AG04450 (cell line): ENCODE data around the gene ADAMTS19. TPM values are rescaled to one million over a fixed set of nuclear protein-coding genes. Genes with fewer than 3 reads are reported as not detected.

Source experiments
- CTCF ChIA-PET: fragments of 300-600, 350-600 bp; formaldehyde crosslinking; extraction: SDS; loops from one replicate; lab custom pipeline; 2022; ENCODE audit warnings: antibody characterized with exemption, inconsistent platforms; lab: Charles Lee
- POLR2A ChIA-PET: fragments of 350-600 bp; formaldehyde crosslinking; extraction: SDS; loops from one replicate; lab custom pipeline; 2021; ENCODE audit warnings: antibody characterized with exemption, inconsistent platforms; lab: Yijun Ruan, JAX
- DNase-seq: peaks from one replicate; pipeline ENCODE4 v3.0.0-alpha.2; 2011; ENCODE audit warnings: low read depth, low spot score
- H3K27ac ChIP-seq: one replicate; pipeline ENCODE4 v1.5.1; 2012; ENCODE audit warnings: low read depth, low read length, control low read depth
- H3K27me3 ChIP-seq: one replicate; pipeline ENCODE4 v1.6.0; 2012; ENCODE audit warnings: low read length; ENCODE audit not compliant: control insufficient read depth, insufficient read depth
- H3K4me3 ChIP-seq: 2 replicates; pipeline ENCODE4 v1.5.1; 2011; ENCODE audit warnings: mild to moderate bottlenecking, low read depth, low read length, control low read depth
- H3K9me3 ChIP-seq: 2 replicates; pipeline ENCODE4 v1.5.1; 2012; ENCODE audit warnings: low read length; ENCODE audit not compliant: control insufficient read depth, insufficient read depth
- polyA plus RNA-seq: library from polyadenylated mRNA; depleted of rRNA; stranded (reverse); fragments of >200 nt; gene quantifications from 2 replicates; pipeline ENCODE4 v1.2.3, GENCODE V29; 2011
- TF ChIP-seq, protein P1 (sequence below): IDR thresholded peaks from 2 replicates; pipeline ENCODE4 v1.5.1; 2011; ENCODE audit warnings: low read depth, low read length, control low read depth, inconsistent platforms

The ADAMTS19 gene
- polyA plus RNA-seq, 1 experiment, result 0.02 TPM

- TF ChIP-seq, protein P1, sequence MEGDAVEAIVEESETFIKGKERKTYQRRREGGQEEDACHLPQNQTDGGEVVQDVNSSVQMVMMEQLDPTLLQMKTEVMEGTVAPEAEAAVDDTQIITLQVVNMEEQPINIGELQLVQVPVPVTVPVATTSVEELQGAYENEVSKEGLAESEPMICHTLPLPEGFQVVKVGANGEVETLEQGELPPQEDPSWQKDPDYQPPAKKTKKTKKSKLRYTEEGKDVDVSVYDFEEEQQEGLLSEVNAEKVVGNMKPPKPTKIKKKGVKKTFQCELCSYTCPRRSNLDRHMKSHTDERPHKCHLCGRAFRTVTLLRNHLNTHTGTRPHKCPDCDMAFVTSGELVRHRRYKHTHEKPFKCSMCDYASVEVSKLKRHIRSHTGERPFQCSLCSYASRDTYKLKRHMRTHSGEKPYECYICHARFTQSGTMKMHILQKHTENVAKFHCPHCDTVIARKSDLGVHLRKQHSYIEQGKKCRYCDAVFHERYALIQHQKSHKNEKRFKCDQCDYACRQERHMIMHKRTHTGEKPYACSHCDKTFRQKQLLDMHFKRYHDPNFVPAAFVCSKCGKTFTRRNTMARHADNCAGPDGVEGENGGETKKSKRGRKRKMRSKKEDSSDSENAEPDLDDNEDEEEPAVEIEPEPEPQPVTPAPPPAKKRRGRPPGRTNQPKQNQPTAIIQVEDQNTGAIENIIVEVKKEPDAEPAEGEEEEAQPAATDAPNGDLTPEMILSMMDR, result no peak
- ChIA-PET POLR2A (no interaction called here), CTCF (interaction anchor here (1.3 kb wide), 1 partner anchor 11 kb away, joined by 3 read pairs; no protein-coding TSS in a partner anchor)
- no peak for DNase-seq
- no peak overlapping the region for H3K27ac ChIP-seq
- no peaks in the 10 kb centered on the region for H3K9me3 ChIP-seq
- no peaks in the 10 kb centered on the region for H3K27me3 ChIP-seq
- H3K4me3 ChIP-seq, result no peak overlapping the region
Observed at GRCh38 chr5:129652349-129653056, 192.4 kb downstream of the ADAMTS19 start.

DNA sequence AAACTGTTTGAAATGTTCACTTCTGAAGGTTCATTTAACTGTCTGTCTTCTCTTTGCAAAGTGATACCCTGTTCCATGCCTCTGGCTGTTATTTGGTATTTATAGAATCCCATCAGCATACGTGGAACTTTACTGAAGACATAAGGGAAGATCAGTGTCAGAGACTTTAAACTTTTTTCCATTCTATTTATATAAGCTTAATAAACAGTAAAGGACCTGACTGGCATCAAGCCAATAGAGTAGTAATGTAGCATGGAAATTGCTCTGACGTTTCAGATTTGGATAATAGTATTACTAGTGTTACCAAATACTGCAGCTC, 192.9 kb downstream of the ADAMTS19 start:
- H3K4me3 ChIP-seq, result no peak overlapping the region
- TF ChIP-seq, protein P1, result no peak
- CTCF ChIA-PET, result interaction anchor here (1.3 kb wide), 1 partner anchor 11 kb away, joined by 3 read pairs; no protein-coding TSS in a partner anchor
- no peaks in the 10 kb centered on the region for H3K9me3 ChIP-seq
- H3K27ac ChIP-seq, result no peak overlapping the region
- DNase-seq, result no peak
- no peaks in the 10 kb centered on the region for H3K27me3 ChIP-seq
- POLR2A ChIA-PET, result no interaction called here

GRCh38 chr5:129653442-129653841, 193.3 kb downstream of the ADAMTS19 start:
- CTCF ChIA-PET, result interaction anchor here (1.3 to 2.8 kb wide), 2 partner anchors 10 to 11 kb away, joined by 3 to 16 read pairs; no protein-coding TSS in a partner anchor
- TF ChIP-seq, protein P1, result no peak
- DNase-seq, result no peak
- no peaks in the 10 kb centered on the region for H3K9me3 ChIP-seq
- H3K27me3 ChIP-seq, result no peaks in the 10 kb centered on the region
- no peak overlapping the region for H3K4me3 ChIP-seq
- POLR2A ChIA-PET, result no interaction called here
- no peak overlapping the region for H3K27ac ChIP-seq

DNA sequence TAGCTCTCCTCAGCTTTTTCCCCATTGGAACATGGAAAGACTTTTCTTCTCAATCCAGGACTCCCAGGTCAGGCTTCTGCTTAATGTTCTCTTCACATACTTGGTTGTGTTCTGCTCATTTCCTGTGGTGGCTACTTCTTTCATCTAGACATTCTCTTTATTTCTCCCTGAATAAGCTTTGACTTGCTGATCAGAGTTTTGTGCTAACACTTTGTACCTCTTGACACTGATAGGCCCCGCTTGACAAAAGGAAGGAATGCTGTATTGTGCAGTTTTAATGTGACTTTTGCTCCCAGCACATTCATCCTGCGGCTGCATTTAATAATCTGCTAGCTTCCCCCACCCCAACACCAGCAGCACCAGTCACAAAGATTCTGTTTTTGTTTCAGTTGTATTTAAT, 196.9 kb downstream of the ADAMTS19 start:
- CTCF ChIA-PET, result no interaction called here
- TF ChIP-seq, protein P1, result no peak
- H3K9me3 ChIP-seq, result no peaks in the 10 kb centered on the region

GRCh38 chr5:129658801-129659200, 198.7 kb downstream of the ADAMTS19 start:
- H3K9me3 ChIP-seq, result no peaks in the 10 kb centered on the region
- DNase-seq, result no peak
- ChIA-PET POLR2A (no interaction called here), CTCF (interaction anchor here (2.0 kb wide), 1 partner anchor 110 kb away, joined by 4 read pairs; no protein-coding TSS in a partner anchor)
- TF ChIP-seq, protein P1, result no peak
- no peak overlapping the region for H3K27ac ChIP-seq
- no peaks in the 10 kb centered on the region for H3K27me3 ChIP-seq
- no peak overlapping the region for H3K4me3 ChIP-seq

More for the DNA sequence above, 196.9 kb downstream of the ADAMTS19 start:
- Histone ChIP-seq H3K27ac (no peak overlapping the region), H3K27me3 (no peaks in the 10 kb centered on the region), H3K4me3 (no peak overlapping the region)
- POLR2A ChIA-PET, result no interaction called here
- DNase-seq, result no peak
